BLaER1 treated with 17β-estradiol and CSF1 and Interleukin-3, amounts not matched to agents 10 nM and 100 nM (cell line): Measurements from ENCODE around the gene HDAC10.

Experiments
- H3K27ac ChIP-seq, 11 experiments: shearing (Covaris generic); formaldehyde crosslinking; 2 replicates each; pipeline ENCODE4 v1.8.1; 2022
- H3K27me3 ChIP-seq, 11 experiments: shearing (Covaris generic); formaldehyde crosslinking; 2 replicates each; pipeline ENCODE4 v1.8.1; 2022
- H3K36me3 ChIP-seq, 11 experiments: shearing (Covaris generic); formaldehyde crosslinking; 2 replicates each; pipeline ENCODE4 v1.8.1; 2022
- H3K4me1 ChIP-seq, 10 experiments: shearing (Covaris generic); formaldehyde crosslinking; 2 replicates each; pipeline ENCODE4 v1.8.1; 2022
- H3K4me2 ChIP-seq, 11 experiments: shearing (Covaris generic); formaldehyde crosslinking; 2 replicates each; pipeline ENCODE4 v1.8.1; 2022
- H3K4me3 ChIP-seq, 10 experiments: shearing (Covaris generic); formaldehyde crosslinking; 2 replicates each; pipeline ENCODE4 v1.8.1; 2022
- H3K9ac ChIP-seq, 11 experiments: shearing (Covaris generic); formaldehyde crosslinking; 2 replicates each; pipeline ENCODE4 v1.8.1; 2022
- H3K9me3 ChIP-seq, 11 experiments: shearing (Covaris generic); formaldehyde crosslinking; replicated peaks in 1 of 11; 2 replicates each; pipeline ENCODE4 v1.8.1; 2022
- H4K20me1 ChIP-seq, 11 experiments: shearing (Covaris generic); formaldehyde crosslinking; 2 replicates each; pipeline ENCODE4 v1.8.1; 2022
- Cebpa-rat ChIP-seq, 11 experiments: shearing (Covaris generic); IDR thresholded peaks; 2 replicates each; pipeline ENCODE4 v1.8.1; 2022

Gene HDAC10

GRCh38 chr22:50226875-50227165 is 24.2 kb downstream of the HDAC10 start:
- peaks cover 36 to 95% (median 72%) of the 10 kb centered on the region in 11 experiments; a peak in 21 of 22 replicates for H4K20me1 ChIP-seq
- H3K9ac ChIP-seq: peak overlapping the region in 7 of 11 experiments; percentile 17 to 63 (median 49); a peak in 11 of 22 replicates
- H3K4me2 ChIP-seq: peak overlapping the region; percentile 33 to 99 (median 91); a peak in 21 of 22 replicates
- H3K9me3 ChIP-seq: no peaks in the 10 kb centered on the region
- peak overlapping the region in 4 of 11 experiments; percentile 17 to 46 (median 34); a peak in 2 of 22 replicates for H3K27ac ChIP-seq
- peaks cover 14 to 82% (median 74%) of the 10 kb centered on the region in 10 experiments for H3K4me1 ChIP-seq
- H3K4me3 ChIP-seq: peak overlapping the region in 4 of 10 experiments; percentile 13 to 47 (median 36); a peak in 6 of 20 replicates
- peaks cover 0 to 24% (median 0%) of the 10 kb centered on the region in 11 experiments; a peak in 6 of 22 replicates for H3K27me3 ChIP-seq
- H3K36me3 ChIP-seq: peaks cover 35 to 76% (median 53%) of the 10 kb centered on the region in 11 experiments
- no peak for TF ChIP-seq Cebpa-rat (IDR thresholded peaks at IDR 0.05)

- Histone ChIP-seq H3K4me3 (peak overlapping the region in 4 of 10 experiments; percentile 13 to 47 (median 36); a peak in 6 of 20 replicates), H3K4me1 (peaks cover 14 to 82% (median 74%) of the 10 kb centered on the region in 10 experiments), H3K9me3 (no peaks in the 10 kb centered on the region), H3K27me3 (peaks cover 0 to 24% (median 0%) of the 10 kb centered on the region in 11 experiments; a peak in 6 of 22 replicates), H3K36me3 (peaks cover 40 to 76% (median 58%) of the 10 kb centered on the region in 11 experiments), H3K4me2 (peak overlapping the region; percentile 33 to 99 (median 91); a peak in 21 of 22 replicates), H4K20me1 (peaks cover 41 to 95% (median 77%) of the 10 kb centered on the region in 11 experiments; a peak in 21 of 22 replicates), H3K9ac (peak overlapping the region in 7 of 11 experiments; percentile 17 to 63 (median 49); a peak in 10 of 22 replicates), H3K27ac (0 out of 22 replicates have a peak overlapping the region, but pooled peaks of 3 of the 11 experiments have one; percentile 17 to 42 (median 27))
- TF ChIP-seq Cebpa-rat (IDR thresholded peaks at IDR 0.05): no peak
Observed at GRCh38 chr22:50226063-50226874, 24.8 kb downstream of the HDAC10 start.

GRCh38 chr22:50225200-50225969 is 25.7 kb downstream of the HDAC10 start:
- peak overlapping the region in 7 of 11 experiments; percentile 9 to 97 (median 51); a peak in 9 of 22 replicates for H3K4me2 ChIP-seq

GRCh38 chr22:50224071-50224470 is 27.0 kb downstream of the HDAC10 start:
- TF ChIP-seq Cebpa-rat (IDR thresholded peaks at IDR 0.05): no peak
- no peak overlapping the region for H3K4me2 ChIP-seq
- peaks cover 21 to 82% (median 69%) of the 10 kb centered on the region in 10 experiments for H3K4me1 ChIP-seq
- H4K20me1 ChIP-seq: peaks cover 51 to 95% (median 87%) of the 10 kb centered on the region in 11 experiments; a peak in 21 of 22 replicates
- peaks cover 0 to 24% (median 0%) of the 10 kb centered on the region in 11 experiments; a peak in 6 of 22 replicates for H3K27me3 ChIP-seq
- H3K27ac ChIP-seq: no peak overlapping the region
- no peak overlapping the region for H3K4me3 ChIP-seq
- H3K9ac ChIP-seq: no peak overlapping the region
- peaks cover 55 to 78% (median 69%) of the 10 kb centered on the region in 11 experiments for H3K36me3 ChIP-seq
- no peaks in the 10 kb centered on the region for H3K9me3 ChIP-seq

More at GRCh38 chr22:50225200-50225969, 25.7 kb downstream of the HDAC10 start:
- H4K20me1 ChIP-seq: peaks cover 46 to 95% (median 85%) of the 10 kb centered on the region in 11 experiments; a peak in 21 of 22 replicates
- no peaks in the 10 kb centered on the region for H3K9me3 ChIP-seq
- peaks cover 0 to 24% (median 0%) of the 10 kb centered on the region in 11 experiments; a peak in 6 of 22 replicates for H3K27me3 ChIP-seq
- no peak overlapping the region for H3K4me3 ChIP-seq
- TF ChIP-seq Cebpa-rat (IDR thresholded peaks at IDR 0.05): no peak
- peaks cover 14 to 82% (median 69%) of the 10 kb centered on the region in 10 experiments for H3K4me1 ChIP-seq
- peaks cover 49 to 80% (median 67%) of the 10 kb centered on the region in 11 experiments for H3K36me3 ChIP-seq
- H3K9ac ChIP-seq: no peak overlapping the region
- no peak overlapping the region for H3K27ac ChIP-seq

GRCh38 chr22:50222508-50222907 is 28.6 kb downstream of the HDAC10 start:
- peak overlapping the region in 2 of 11 experiments; percentile 15 to 21; a peak in 1 of 22 replicates for H3K9ac ChIP-seq
- no peak for TF ChIP-seq Cebpa-rat (IDR thresholded peaks at IDR 0.05)
- peaks cover 15 to 82% (median 69%) of the 10 kb centered on the region in 10 experiments for H3K4me1 ChIP-seq
- peaks cover 71 to 85% (median 80%) of the 10 kb centered on the region in 11 experiments for H3K36me3 ChIP-seq
- H4K20me1 ChIP-seq: peaks cover 51 to 95% (median 87%) of the 10 kb centered on the region in 11 experiments
- no peaks in the 10 kb centered on the region for H3K9me3 ChIP-seq
- no peak overlapping the region for H3K4me3 ChIP-seq
- peaks cover 0 to 14% (median 0%) of the 10 kb centered on the region in 11 experiments; a peak in 6 of 22 replicates for H3K27me3 ChIP-seq
- no peak overlapping the region for H3K27ac ChIP-seq
- peak overlapping the region in 8 of 11 experiments; percentile 39 to 84 (median 70); a peak in 16 of 22 replicates for H3K4me2 ChIP-seq

- no peak for TF ChIP-seq Cebpa-rat (IDR thresholded peaks at IDR 0.05)
- Histone ChIP-seq H3K36me3 (peaks cover 79 to 94% (median 86%) of the 10 kb centered on the region in 11 experiments), H3K4me2 (peak overlapping the region in 9 of 11 experiments; percentile 29 to 84 (median 63); a peak in 17 of 22 replicates), H3K9ac (peak overlapping the region in 2 of 11 experiments; percentile 7 to 15; a peak in 2 of 22 replicates), H3K27me3 (peaks cover 0 to 6% (median 0%) of the 10 kb centered on the region in 11 experiments; a peak in 2 of 22 replicates), H3K27ac (no peak overlapping the region), H3K4me1 (peaks cover 7 to 82% (median 69%) of the 10 kb centered on the region in 10 experiments; a peak in 19 of 20 replicates), H4K20me1 (peaks cover 51 to 95% (median 87%) of the 10 kb centered on the region in 11 experiments), H3K4me3 (peak overlapping the region in 1 of 10 experiments; percentile 5; a peak in 1 of 20 replicates), H3K9me3 (no peaks in the 10 kb centered on the region)
Observed at GRCh38 chr22:50221410-50222300, 29.4 kb downstream of the HDAC10 start.

- Histone ChIP-seq H3K9me3 (no peaks in the 10 kb centered on the region), H3K4me1 (peaks cover 6 to 83% (median 65%) of the 10 kb centered on the region in 10 experiments; a peak in 18 of 20 replicates), H3K4me3 (no peak overlapping the region), H3K27ac (no peak overlapping the region), H3K9ac (0 out of 22 replicates have a peak overlapping the region, but pooled peaks of 1 of the 11 experiments have one; percentile 15), H3K4me2 (peak overlapping the region in 8 of 11 experiments; percentile 39 to 84 (median 70); a peak in 15 of 22 replicates), H4K20me1 (peaks cover 58 to 95% (median 89%) of the 10 kb centered on the region in 11 experiments), H3K27me3 (0 out of 22 replicates have a peak, but pooled peaks cover 0 to 5% (median 0%) of the 10 kb centered on the region in 11 experiments), H3K36me3 (peaks cover 84 to 98% (median 91%) of the 10 kb centered on the region in 11 experiments)
- no peak for TF ChIP-seq Cebpa-rat (IDR thresholded peaks at IDR 0.05)
Observed at GRCh38 chr22:50220603-50221409, 30.3 kb downstream of the HDAC10 start.
